GM21526 (cell line): ENCODE measurements around the gene SCLY.

Source experiments
- ATAC-seq: cut with Tn5 transposase; IDR thresholded peaks from one replicate; pipeline ENCODE4 v1.9.1; 2021; ENCODE audit warnings: moderate library complexity; ENCODE audit not compliant: unreplicated experiment, low FRiP score

SCLY gene

DNA sequence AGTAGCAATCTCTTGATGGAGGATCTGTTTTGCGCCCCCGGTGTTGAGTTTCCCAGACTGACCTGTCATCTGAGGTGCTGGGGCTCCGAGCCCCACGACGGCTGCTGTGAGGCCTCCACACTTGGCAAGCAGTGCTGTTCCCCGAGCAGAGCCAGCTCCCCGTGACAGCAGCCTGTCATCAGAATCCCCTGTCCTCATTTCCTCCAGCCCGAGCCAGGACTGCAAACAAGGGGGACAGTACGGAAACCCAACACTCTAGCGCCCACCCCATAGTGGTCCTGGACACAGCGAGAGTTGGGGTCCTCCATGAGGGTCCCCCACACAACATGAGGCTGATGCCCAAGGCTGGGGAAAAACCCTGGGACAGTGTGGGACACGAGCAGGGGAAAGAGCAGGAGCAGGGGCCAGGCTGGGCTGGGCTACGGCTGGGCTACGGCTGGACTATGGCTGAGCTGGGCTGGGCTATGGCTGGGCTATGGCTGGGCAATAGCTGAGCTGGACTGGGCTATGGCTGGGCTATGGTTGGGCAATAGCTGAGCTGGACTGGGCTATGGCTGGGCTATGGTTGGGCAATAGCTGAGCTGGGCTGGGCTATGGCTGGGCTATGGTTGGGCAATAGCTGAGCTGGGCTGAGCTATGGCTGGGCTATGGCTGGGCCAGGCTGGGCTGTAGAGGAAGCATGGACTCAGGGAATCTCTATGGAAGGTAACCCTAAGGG lies 76.2 kb downstream of the SCLY start:
- ATAC-seq = no peak

DNA sequence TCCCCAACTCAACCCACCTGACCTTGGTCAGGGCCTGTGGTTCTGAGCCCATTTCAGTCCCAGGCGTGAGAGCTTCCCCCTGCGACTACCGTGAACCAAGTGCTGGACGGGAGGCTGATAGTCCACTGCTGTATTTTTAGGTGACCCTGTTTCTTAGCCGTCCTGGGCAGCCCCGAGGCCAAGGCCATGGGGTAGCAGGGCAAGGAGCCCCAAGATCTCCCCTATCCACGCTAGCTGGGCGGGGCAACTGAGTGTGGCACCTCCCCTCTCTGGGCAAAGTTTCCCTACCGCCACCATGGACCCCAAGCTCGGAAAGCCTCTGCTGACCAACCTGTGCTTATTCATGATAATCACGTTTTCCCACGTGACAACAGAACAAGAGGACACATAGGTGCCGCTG lies 77.1 kb downstream of the SCLY start:
- no peak for ATAC-seq

DNA sequence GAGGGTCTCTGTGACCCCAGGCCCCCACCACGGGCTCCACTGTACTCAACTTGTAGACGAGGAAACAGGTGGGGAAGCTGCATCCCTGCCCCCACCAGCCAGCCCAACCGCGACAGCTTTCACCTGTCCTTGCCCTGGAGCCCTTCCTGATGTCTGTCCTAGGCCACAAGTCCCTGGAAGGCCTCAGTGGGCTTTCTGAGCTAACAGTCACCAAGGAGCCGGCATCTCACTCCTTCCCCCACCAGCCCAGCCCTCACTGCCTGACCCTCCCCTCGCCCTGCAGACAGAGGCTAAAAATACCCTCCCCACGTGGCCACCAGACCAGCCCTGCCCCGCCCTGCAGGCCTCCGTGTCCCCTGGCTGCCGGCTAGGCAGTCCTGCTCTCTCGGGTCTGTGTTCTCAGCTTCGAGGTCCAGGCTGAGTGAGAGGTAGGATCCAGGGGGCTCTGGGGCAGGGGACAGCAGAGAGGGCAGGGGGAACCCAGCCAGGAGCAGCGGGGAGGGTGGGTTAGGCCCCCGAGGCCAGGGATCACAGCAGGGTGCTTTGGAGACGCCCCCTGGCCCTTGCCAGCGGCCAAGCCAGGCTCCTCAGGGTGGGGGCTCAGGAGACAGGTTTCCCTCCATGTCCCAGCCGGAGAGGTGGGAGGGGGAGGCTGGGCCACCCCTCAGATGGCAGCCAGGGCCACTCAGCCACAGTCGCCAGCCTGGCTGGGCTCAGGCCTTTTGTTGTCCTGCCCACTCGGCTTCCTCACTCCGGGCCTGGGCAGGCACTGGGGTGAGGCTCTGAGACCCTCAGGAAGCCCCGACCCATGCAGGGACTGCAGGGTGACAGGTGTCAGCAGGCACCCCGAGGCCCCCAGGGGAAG lies 77.8 kb downstream of the SCLY start, which contains the start of gene KLHL30:
TSS of gene KLHL30 (plus strand) at position 338 of the 865 bp plus-strand sequence. CDS start 2,087 bp downstream, outside the sequence.
- ATAC-seq = no peak

DNA sequence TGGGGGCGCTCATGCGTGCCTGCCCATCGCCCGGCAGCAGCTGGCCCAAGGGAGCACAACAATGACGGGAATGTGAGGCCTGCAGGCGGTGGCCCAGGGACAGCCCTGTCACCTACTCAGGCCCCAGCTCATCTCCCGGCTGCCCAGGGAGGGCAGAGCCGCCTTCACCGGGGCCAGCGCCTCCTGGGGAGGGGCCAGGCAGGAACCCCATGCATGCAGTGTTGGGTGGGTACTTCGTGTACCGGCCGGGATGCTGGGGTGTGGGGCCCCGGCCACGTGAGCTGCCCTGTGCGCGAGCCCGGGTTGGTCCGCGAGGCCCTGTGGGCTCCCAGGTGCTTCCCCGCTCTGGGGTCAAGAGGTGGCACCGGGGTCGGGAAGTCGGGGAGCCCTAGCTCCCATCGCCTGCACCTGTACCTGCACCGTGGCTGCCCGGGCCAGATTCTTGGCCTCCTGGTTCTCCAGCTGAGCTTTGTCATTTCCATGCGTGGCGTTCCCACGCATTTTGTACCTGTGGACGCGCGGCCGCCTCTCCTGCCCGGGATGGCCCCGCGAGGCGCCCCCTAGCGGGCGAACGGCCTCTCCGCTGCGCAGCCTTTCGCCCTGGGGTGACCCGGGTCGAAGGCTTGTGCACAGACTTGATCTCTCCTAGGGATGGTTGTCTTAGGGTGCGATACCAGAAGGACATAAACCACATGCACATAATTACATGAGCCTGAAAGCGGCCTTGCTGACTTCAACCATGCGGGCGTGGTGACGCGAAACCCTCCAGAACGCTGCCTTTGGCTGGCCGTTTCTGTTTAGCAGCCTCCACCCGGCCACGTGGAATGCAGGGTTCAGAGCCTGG lies 78.6 kb downstream of the SCLY start:
- ATAC-seq = no peak

DNA sequence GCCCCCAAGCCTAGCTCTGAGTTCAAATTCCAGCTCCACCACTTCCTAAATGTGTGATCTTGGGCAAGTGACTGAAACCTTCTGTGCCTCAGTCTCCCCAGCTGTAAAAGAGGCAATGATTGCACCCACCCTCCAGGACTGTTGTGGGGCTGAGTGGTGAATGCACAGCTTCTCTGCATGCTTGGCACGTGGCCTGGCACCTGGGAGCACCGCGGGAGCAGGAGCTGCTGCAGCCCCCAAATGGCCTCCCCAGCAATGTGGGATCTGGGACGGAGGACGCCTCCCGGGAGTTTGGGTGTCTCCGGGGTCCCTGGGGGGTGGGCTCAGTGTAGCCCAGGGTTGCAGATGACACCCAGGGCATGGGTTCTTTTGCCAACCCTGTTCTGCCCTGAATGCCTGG lies 79.2 kb downstream of the SCLY start:
- no peak for ATAC-seq

DNA sequence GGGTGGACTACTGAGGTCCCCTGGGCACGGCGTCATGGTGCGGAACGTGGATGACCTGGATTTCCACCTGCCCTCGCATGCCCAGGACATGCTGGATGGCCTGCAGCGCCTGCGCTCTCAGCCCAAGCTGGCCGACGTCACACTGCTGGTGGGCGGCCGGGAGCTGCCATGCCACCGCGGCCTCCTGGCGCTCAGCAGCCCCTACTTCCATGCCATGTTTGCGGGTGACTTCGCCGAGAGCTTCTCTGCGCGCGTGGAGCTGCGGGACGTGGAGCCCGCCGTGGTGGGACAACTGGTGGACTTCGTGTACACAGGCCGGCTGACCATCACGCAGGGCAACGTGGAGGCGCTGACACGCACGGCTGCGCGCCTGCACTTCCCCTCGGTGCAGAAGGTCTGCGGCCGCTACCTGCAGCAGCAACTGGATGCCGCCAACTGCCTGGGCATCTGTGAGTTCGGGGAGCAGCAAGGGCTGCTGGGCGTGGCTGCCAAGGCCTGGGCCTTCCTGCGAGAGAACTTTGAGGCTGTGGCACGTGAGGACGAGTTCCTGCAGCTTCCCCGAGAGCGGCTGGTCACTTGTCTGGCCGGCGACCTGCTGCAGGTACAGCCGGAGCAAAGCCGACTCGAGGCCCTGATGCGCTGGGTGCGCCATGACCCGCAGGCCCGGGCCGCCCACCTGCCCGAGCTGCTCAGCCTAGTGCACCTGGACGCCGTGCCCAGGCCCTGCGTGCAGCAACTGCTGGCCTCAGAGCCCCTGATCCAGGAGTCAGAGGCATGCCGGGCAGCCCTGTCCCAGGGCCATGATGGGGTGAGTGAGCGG lies 80.1 kb downstream of the SCLY start:
- no peak for ATAC-seq

DNA sequence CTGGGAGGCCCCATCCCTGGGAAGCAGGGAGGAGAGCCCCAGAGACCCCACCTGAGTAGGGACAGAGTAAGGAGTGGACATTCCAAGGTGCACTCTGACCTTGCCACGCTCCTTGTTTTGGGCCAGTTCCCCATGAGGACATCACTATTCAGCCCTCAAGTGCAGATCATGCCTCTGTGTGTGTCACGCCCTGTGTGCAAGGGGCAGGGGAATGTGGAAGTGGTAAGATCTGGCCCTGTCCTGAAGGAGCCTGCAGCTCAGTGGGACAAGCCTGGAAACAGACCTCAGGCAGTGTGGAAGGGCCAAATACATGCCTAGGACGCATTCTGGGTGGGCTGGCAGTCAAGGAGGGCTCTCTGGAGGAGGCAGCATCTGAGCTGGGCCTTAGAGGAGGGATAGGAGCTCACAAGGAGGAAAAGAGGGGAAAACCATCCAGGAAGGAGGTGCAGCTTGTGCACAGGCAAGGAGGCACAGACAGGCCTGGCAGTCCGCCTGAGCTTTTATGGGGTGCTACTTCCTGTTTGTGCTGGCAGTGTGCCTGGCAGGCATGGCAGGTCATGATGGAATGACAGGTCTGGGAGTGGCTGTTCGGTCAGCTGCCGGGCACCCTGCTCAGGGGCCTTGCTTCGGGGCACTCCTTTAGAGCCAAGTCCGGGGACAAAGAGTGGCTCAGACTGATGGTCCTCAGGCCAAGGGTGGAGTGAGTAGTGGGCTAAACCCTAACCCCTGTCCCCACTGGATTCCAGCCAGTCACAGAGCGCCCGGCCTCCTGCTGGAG lies 80.9 kb downstream of the SCLY start:
- no peak for ATAC-seq

DNA sequence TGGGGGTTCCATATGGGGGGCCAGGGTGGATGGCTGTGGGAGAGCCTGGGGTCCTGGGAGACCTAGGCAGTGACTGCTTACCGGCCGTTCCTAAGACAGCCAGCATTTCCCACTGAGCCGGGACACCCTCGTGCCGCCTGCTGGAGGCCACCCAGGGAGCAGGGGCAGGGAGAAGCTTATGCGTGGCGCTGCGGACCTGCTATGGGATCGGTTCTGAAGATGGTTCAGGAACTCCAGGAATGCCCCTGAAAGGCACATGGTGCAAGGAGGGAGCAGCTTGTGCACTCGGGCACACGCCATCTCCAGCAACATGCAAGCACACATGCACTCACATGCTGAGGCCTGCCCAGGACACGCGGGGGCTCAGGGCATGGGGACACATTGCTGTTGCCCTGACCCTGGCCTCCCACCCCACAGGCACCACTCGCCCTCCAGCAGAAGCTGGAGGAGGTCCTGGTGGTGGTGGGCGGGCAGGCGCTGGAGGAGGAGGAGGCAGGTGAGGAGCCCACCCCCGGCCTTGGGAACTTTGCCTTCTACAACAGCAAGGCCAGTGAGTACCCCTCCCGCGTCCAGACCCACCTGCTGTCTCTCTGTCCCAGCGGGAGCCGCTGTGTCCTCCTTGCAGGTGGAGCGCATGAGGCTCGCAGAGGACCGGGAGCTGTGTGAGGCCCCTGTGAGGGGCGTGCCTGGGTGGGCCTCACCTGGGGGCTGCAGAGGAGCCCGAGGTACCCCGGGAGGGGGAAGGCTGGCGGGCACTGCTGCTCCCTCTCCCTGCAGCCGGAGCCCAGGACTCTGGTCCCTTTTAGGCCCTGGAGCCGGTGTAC lies 81.8 kb downstream of the SCLY start:
- ATAC-seq = no peak

DNA sequence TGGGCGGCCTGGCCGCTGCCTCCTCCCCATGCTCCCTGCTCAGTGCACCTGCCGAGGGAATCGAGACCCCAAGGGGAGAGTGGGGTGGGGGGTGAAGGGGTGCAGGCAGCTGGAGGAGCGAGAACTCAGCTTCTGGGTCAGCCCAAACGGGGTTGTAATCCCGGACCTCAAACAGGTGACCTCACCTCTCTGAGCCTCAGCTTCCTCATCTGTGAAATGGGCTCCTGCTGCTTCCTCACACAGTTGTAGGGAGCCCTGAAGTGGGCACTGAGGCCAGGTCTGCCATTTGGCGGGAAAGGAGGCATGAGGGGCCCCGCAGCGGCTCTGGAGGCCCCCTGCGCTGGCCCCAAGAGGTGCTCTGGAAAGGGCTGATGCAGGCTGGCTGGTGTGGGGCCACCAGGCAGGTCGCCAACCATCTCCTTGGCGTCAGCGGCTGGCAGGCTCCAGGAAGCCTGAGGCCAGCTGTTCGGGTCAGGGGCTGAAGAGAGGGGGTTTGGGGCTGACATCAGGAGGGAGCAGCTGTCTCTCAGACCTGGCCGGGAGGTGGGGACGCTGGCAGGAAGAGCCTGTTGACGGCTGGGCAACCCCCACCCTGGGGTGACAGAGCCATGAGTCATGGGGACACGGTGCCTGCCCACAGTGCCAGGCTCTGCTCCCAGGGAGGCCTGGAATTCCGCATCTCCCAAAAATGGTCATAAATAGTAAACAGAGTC lies 82.6 kb downstream of the SCLY start:
- no peak for ATAC-seq

DNA sequence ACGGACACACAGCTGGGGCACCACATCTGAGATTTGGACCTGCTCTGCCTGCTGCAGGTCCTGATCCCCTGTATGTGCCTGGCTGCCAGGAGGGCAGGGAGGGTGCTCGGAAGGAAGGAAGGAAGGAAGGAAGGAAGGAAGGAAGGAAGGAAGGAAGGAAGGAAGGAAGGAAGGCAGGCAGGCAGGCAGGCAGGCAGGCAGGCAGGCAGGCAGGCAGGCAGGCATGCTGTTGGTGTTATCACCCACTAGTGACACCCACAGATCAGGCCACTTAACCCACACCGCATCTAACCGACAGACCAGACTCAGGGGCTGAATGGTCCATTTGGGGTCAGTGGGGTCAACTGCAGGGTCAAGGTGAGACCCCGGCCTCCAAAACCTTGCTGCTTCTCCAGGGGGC lies 83.5 kb downstream of the SCLY start:
- ATAC-seq = no peak

DNA sequence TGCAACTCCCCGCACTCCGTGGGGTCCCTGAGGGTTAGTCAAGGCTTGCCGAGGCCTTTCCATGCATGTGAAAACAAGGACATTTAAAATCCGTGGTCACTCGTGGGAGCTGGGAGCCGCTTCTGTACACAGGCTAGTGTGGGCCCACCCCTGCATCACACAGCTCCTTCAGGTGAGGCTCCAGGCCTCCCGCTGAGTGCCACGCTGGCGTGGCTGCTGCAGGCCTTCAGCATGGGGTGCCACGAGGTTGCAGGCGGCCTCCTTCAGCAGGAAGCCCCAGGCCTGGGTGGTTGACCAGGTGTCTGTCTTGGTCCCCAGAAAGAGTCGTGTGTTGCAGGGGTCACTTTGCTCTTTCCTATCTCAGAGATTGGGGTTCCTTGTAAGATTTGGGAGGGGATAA lies 84.2 kb downstream of the SCLY start:
- no peak for ATAC-seq

DNA sequence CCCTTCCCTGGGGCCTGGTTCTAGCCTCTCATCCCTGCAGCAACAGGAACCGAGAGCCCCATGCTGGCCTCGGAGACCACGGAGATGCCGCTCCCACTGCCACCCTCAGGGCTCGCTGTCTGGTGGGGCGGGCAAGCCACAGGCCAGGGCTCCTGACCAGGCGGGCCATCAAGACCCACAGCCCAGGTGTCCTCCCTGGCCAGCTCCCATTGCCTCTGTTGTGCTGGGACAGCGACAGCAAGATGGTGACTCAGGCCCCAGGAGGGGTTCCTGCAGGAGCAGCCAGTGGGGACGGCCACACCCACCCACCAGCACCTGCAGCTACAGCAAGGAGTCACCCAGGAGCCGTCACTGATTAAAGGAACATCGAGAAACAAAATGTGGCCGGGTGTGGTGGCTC lies 85.0 kb downstream of the SCLY start:
- ATAC-seq = no peak

DNA sequence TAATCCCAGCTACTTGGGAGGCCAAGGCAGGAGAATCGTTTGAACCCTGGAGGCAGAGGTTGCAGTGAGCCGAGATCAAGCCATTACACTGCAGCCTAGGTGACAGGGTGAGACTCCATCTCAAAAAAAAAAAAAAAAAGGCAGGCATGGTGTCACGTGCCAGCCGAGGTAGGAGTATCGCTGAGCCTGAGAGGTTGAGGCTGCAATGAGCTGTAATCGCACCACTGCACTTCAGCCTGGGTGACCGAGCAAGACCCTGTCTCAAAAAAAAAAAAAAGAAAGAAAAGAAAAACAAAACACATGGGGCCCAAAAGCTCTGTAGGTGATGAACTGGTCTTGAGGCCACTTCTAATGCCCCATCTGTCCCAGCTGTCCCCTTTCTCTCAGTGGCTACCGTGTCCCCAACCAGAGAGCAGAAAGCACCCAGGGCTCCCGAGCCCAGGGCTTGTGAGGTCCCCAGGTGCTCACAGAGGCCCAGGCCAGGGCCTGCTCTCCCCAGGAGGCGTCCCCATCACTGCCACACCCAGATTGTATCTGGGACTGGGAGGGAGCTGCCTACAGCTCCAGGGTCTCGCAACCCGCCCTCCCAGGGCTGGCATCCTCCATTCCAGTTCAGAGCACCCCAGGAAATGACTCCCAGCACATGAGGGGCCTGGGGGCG lies 86.2 kb downstream of the SCLY start:
- ATAC-seq = no peak

DNA sequence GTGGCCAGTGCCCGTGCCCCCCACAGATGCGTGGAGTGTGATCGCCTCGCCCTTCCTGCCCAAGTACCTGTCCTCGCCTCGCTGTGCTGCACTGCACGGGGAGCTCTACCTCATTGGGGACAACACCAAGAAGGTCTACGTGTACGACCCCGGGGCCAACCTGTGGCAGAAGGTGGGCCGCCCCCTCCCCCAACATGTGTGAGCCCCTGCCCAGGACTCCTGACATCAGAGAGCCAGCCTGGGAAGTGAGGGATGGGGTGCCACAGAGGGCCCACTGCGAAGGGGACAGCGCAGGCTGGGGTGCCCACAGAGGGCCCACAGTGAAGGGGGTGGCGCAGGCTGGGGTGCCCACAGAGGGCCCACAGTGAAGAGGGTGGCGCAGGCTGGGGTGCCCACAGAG lies 88.2 kb downstream of the SCLY start:
- no peak for ATAC-seq
